ENCODE data around the gene ATP9A. TPM values are rescaled to one million over a fixed set of nuclear protein-coding genes. Genes with fewer than 3 reads are reported as not detected.

ATP9A gene
- total RNA-seq, 4 donors from 2014 or later, result 52.5 to 72.8 (median 61.7) TPM

DNA sequence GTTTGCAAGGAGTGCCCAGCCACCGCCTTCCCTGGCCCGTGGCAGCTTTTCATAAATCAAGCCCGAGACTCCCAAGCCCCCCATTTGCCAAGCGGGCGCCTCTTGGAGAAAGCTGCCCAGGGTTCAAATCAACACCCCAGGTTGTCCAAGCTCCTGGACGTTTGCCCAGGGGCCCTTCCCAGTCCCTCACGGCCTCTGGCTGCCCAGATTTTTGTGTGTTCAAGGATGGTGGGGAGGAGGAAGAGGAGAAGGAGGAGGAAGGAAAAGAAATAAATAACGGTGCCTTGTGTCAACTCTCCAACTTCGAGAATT is 205.1 kb downstream of the ATP9A start:
- WGBS, 2 donors, result 3% methylated on average over 8 to 9 of the region's 9 CpGs
- TF ChIP-seq POLR2A (IDR thresholded peaks at IDR 0.05), result no peak
- TF ChIP-seq, protein P1, sequence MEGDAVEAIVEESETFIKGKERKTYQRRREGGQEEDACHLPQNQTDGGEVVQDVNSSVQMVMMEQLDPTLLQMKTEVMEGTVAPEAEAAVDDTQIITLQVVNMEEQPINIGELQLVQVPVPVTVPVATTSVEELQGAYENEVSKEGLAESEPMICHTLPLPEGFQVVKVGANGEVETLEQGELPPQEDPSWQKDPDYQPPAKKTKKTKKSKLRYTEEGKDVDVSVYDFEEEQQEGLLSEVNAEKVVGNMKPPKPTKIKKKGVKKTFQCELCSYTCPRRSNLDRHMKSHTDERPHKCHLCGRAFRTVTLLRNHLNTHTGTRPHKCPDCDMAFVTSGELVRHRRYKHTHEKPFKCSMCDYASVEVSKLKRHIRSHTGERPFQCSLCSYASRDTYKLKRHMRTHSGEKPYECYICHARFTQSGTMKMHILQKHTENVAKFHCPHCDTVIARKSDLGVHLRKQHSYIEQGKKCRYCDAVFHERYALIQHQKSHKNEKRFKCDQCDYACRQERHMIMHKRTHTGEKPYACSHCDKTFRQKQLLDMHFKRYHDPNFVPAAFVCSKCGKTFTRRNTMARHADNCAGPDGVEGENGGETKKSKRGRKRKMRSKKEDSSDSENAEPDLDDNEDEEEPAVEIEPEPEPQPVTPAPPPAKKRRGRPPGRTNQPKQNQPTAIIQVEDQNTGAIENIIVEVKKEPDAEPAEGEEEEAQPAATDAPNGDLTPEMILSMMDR (IDR thresholded peaks at IDR 0.05), result no peak
- Histone ChIP-seq H3K4me1 (peaks cover 12 to 30% of the 10 kb centered on the region in 2 donors), H3K27ac (peak overlapping the region; percentile 67 to 82 (median 77)), H3K36me3 (no peaks in the 10 kb centered on the region), H3K4me3 (replicated peaks in 1 of 3) (peak overlapping the region in 2 of 3 donors; percentile 31 to 34), H3K9me3 (no peaks in the 10 kb centered on the region), H3K27me3 (no peaks in the 10 kb centered on the region)
- intact Hi-C loops (cut with DNase I), result no loop called here
- DNase-seq, result no peak

DNA sequence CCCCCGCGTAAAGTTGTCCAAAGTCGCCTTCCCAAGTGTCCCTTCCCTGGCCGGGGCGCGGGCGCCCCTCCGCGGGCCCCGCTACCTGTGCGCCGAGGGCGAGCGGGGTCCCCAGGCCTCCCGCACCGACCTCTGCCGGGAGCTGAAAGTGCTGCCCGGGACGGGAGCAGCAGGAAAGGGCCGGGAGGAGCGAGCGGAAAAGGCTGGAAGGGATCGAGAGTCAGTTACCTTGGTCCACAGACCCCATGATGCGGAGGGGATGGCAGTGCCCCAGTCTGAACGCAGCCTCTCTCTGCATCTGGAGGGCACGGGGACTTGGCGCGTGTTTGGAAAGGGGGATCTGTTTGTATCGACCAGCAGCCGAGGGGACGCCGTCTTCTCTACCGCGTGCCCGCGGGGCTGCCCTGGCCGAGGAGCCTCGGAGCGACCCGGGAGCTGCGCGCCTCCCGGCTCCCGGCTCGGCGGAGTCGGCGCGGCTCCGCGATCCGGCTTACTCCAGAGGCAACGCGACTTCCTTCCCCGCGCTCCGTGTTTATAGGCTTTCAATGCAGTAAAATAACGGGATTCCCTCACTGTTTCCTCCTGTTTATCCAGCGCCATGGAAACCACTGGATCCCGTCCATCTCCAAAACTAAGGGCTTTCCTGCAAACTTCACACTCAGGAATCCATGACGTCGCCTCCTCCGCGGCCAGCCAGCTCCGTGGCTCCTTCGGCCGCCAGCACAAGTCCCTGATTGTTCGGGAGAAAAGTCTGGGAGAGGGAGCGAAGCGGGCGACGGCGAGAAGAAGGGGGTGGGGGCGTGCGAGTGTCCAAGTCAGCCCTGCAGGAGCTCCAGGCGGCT is 205.6 kb downstream of the ATP9A start:
- H3K9me3 ChIP-seq, result no peaks in the 10 kb centered on the region
- H3K4me1 ChIP-seq, result peaks cover 12 to 30% of the 10 kb centered on the region in 2 donors
- H3K36me3 ChIP-seq, result no peaks in the 10 kb centered on the region
- H3K27me3 ChIP-seq, result no peaks in the 10 kb centered on the region
- H3K27ac ChIP-seq, result peak overlapping the region; percentile 67 to 82 (median 77)
- TF ChIP-seq POLR2A (IDR thresholded peaks at IDR 0.05), result peak in 1 of 2 donors; percentile 10
- TF ChIP-seq, protein P1 (IDR thresholded peaks at IDR 0.05), result peak in 4 of 6 experiments; percentile 7 to 44 (median 28)
- DNase-seq, result peak; percentile 73 to 75
- intact Hi-C loops (cut with DNase I), result no loop called here
- H3K4me3 ChIP-seq (replicated peaks in 1 of 3), result peak overlapping the region in 2 of 3 donors; percentile 31 to 34
- WGBS, 2 donors, result 0% methylated on average over 43 to 52 of the region's 76 CpGs

DNA sequence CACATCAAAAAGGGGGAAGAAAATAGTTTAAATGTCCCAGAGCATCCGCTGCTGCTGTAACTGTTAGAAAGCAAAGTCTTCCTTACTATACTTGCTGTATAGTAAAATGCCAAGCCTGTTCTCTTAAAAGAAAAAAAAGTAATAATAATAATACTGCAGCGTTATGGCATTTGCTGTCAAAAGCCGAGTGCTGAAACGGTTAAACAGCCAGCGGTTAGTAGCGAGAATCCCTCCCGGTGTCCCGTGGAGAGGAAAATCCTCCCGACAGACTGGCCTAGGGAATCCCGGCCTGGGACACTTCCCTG is 206.2 kb downstream of the ATP9A start:
- H3K4me3 ChIP-seq (replicated peaks in 1 of 3), result peak overlapping the region in 2 of 3 donors; percentile 31 to 34
- intact Hi-C loops (cut with DNase I), result no loop called here
- peaks cover 12 to 30% of the 10 kb centered on the region in 2 donors for H3K4me1 ChIP-seq
- TF ChIP-seq POLR2A (IDR thresholded peaks at IDR 0.05), result no peak
- TF ChIP-seq, protein P1 (IDR thresholded peaks at IDR 0.05), result no peak
- no peaks in the 10 kb centered on the region for H3K36me3 ChIP-seq
- H3K27ac ChIP-seq, result peak overlapping the region; percentile 67 to 82 (median 77)
- H3K27me3 ChIP-seq, result no peaks in the 10 kb centered on the region
- no peaks in the 10 kb centered on the region for H3K9me3 ChIP-seq
- DNase-seq, result no peak
- WGBS, 2 donors, result 3% methylated on average over 10 of the region's 10 CpGs

- intact Hi-C loops (cut with DNase I), result no loop called here
- H3K9me3 ChIP-seq, result no peaks in the 10 kb centered on the region
- no peak overlapping the region for H3K4me3 ChIP-seq (replicated peaks in 1 of 3)
- H3K27ac ChIP-seq, result no peak overlapping the region
- no peaks in the 10 kb centered on the region for H3K27me3 ChIP-seq
- no peak for TF ChIP-seq POLR2A (IDR thresholded peaks at IDR 0.05)
- TF ChIP-seq, protein P1 (IDR thresholded peaks at IDR 0.05), result no peak
- no peak for DNase-seq
- 39 to 41% methylated on average over 16 of the region's 16 CpGs for WGBS, 2 donors
- no peaks in the 10 kb centered on the region for H3K36me3 ChIP-seq
- H3K4me1 ChIP-seq, result peaks cover 12 to 30% of the 10 kb centered on the region in 2 donors
These were observed 207.5 kb downstream of the ATP9A start for GRCh38 chr20:51560550-51561307.

DNA sequence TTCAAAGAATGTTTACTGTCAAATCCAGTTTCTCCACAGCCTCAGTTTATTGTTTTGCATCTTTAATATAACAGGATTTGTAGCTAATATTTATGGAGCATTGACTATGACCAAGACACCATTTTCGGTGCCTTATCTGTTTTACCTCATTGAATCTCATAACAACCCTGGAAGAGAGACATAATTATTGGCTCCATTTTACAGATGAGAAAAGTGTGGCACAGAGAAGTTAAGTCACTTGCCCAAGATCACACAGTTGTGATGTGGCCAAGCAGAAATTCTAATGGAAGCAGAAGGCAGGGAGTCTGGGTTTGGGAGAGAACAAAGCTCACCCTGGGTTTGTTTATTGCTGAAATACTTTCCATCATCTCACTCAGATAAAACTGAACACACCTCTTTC is 208.1 kb downstream of the ATP9A start:
- H3K4me1 ChIP-seq, result peaks cover 12 to 30% of the 10 kb centered on the region in 2 donors
- 95 to 97% methylated on average over 1 of the region's 1 CpG for WGBS, 2 donors
- H3K27me3 ChIP-seq, result no peaks in the 10 kb centered on the region
- intact Hi-C loops (cut with DNase I), result no loop called here
- H3K9me3 ChIP-seq, result no peaks in the 10 kb centered on the region
- H3K4me3 ChIP-seq (replicated peaks in 1 of 3), result no peak overlapping the region
- H3K27ac ChIP-seq, result no peak overlapping the region
- DNase-seq, result no peak
- no peaks in the 10 kb centered on the region for H3K36me3 ChIP-seq
- TF ChIP-seq, protein P1 (IDR thresholded peaks at IDR 0.05), result no peak
- no peak for TF ChIP-seq POLR2A (IDR thresholded peaks at IDR 0.05)
